ENCODE measurements around the gene SCYGR3.

DNA sequence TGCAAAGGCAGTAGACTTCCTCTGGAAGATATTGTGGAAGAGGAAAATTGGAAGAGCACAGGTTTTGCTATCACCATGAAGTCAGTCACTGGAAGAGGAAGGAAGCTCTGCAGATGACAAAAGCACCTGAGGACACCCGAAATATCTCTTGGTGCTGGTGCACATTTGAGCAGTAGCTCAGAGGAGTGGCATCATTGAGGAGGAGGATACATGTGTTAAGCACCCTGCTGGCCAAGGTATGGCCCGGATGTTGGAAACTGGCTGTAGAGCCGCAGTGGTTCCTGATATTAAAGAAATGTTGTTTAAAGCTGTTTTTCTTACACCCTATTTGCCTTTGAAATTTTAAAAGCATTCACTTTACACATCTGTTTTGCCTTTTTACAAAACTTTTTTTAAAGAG lies 48.6 kb downstream of the SCYGR3 start:
- TF ChIP-seq POLR2AphosphoS5 (IDR thresholded peaks at IDR 0.05; ENCODE audit: borderline replicate concordance, low read depth, low read length) = no peak
- TF ChIP-seq EZH2 (IDR thresholded peaks at IDR 0.05) = no peak
